DND-41 (cell line): ENCODE measurements around the gene ARHGEF16.

ENCODE experiments used
- CTCF ChIP-seq: IDR thresholded peaks from 2 replicates; pipeline ENCODE4 v1.5.1; 2012; ENCODE audit warnings: borderline replicate concordance, low read length, moderate library complexity, mild to moderate bottlenecking; ENCODE audit not compliant: poor library complexity, severe bottlenecking; ENCODE audit errors: extremely low read depth
- EZH2 ChIP-seq: IDR thresholded peaks from 3 replicates; pipeline ENCODE4 v1.6.1; 2012; ENCODE audit warnings: borderline replicate concordance, low read depth, mild to moderate bottlenecking, moderate library complexity, low read length, inconsistent platforms; ENCODE audit not compliant: severe bottlenecking

DNA sequence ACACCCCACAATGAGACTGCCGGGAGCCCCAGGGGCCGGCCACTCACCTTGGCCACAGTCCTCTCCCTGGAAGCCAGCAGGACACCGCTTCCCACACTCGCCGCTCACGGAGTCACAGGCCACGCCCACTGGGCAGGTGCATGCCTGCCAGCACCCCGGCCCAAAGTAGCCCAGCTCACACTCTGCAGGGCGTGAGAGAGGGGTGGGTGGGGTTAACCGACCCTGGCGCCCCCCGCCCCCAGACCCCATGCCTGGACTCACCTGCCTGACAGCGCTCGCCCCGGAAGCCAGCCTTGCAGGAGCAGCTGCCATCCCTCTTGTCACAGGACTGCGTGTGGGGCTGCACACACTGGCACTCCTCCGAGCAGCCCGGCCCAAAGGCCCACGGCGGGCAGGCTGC, 50.7 kb downstream of the ARHGEF16 start:
- TF ChIP-seq CTCF: no peak
- TF ChIP-seq EZH2: no peak
